SK-N-SH (cell line): ENCODE data around the gene RAPSN. TPM values are rescaled to one million over a fixed set of nuclear protein-coding genes. Genes with fewer than 3 reads are reported as not detected.

Experiments
- CTCF ChIA-PET: fragments of 300-600, 350-600 bp; formaldehyde crosslinking; extraction: SDS; loops from one replicate; lab custom pipeline; 2021; lab: Yijun Ruan, JAX
- POLR2A ChIA-PET: fragments of 350-600 bp; sonication (Branson Sonifier 250); formaldehyde crosslinking; extraction: SDS; loops from one replicate; lab custom pipeline; 2020; ENCODE audit warnings: antibody characterized with exemption, inconsistent platforms; lab: Yijun Ruan, JAX
- DNase-seq: peaks from one replicate; pipeline ENCODE4 v3.0.0; 2012
- H2AFZ ChIP-seq: fragments of 200-600 bp; sonication (generic); 2 replicates; pipeline ENCODE4 v1.8.1; 2016; ENCODE audit warnings: antibody characterized with exemption, mild to moderate bottlenecking, low read depth
- H3F3A ChIP-seq: fragments of 200-600 bp; sonication (generic); replicated peaks from 2 replicates; pipeline ENCODE3; 2016; ENCODE audit warnings: antibody characterized with exemption, mild to moderate bottlenecking; ENCODE audit not compliant: insufficient read depth
- H3K27ac ChIP-seq, 2 experiments: fragments of 200-500 bp in 1 of 2; fragments of 200-600 bp in 1 of 2; sonication (Bioruptor generic) in 1 of 2; sonication (generic), shearing (Covaris generic) in 1 of 2; 2 replicates each; pipeline versions ENCODE4 v1.5.1 to v1.6.1; 2014 to 2016; ENCODE audit warnings: low read depth in 2 of 2, inconsistent platforms in 1 of 2, low read length in 1 of 2, mild to moderate bottlenecking in 1 of 2, mixed read lengths in 1 of 2
- H3K27me3 ChIP-seq: fragments of 200-600 bp; sonication (generic), shearing (Covaris generic); 2 replicates; pipeline ENCODE4 v1.6.1; 2016; ENCODE audit warnings: mixed run types; ENCODE audit not compliant: insufficient read depth
- H3K36me3 ChIP-seq, 2 experiments: fragments of 200-500 bp in 1 of 2; fragments of 200-600 bp in 1 of 2; sonication (Bioruptor generic) in 1 of 2; sonication (generic) in 1 of 2; replicated peaks in 1 of 2; 2 replicates each; pipeline versions ENCODE3 to v1.5.1; 2014 to 2016; ENCODE audit warnings: low read length in 1 of 2, mild to moderate bottlenecking in 1 of 2; ENCODE audit not compliant: insufficient read depth in 2 of 2, control insufficient read depth in 1 of 2
- H3K4me1 ChIP-seq, 2 experiments: fragments of 200-500 bp in 1 of 2; fragments of 200-600 bp in 1 of 2; sonication (Bioruptor generic) in 1 of 2; sonication (generic), shearing (Covaris generic) in 1 of 2; 2 replicates each; pipeline versions ENCODE4 v1.5.1 to v1.6.1; 2014 to 2016; ENCODE audit warnings: low read depth in 1 of 2, low read length in 1 of 2, mixed run types in 1 of 2; ENCODE audit not compliant: insufficient read depth in 2 of 2, control insufficient read depth in 1 of 2
- H3K4me2 ChIP-seq: fragments of 200-600 bp; sonication (generic), shearing (Covaris generic); 2 replicates; pipeline ENCODE4 v1.6.1; 2017; ENCODE audit warnings: mixed run types
- H3K4me3 ChIP-seq, 2 experiments: fragments of 200-500 bp in 1 of 2; fragments of 200-600 bp in 1 of 2; sonication (Bioruptor generic) in 1 of 2; sonication (generic), shearing (Covaris generic) in 1 of 2; 2 replicates each; pipeline versions ENCODE4 v1.5.1 to v1.8.1; 2014 to 2016; ENCODE audit warnings: low read depth in 2 of 2, inconsistent platforms in 1 of 2, low read length in 1 of 2, mild to moderate bottlenecking in 1 of 2, mixed read lengths in 1 of 2, moderate library complexity in 1 of 2
- H3K79me2 ChIP-seq: fragments of 200-600 bp; sonication (generic); 2 replicates; pipeline ENCODE4 v1.8.1; 2017; ENCODE audit warnings: mild to moderate bottlenecking; ENCODE audit not compliant: insufficient read depth
- H3K9ac ChIP-seq: fragments of 200-600 bp; sonication (generic); 2 replicates; pipeline ENCODE4 v1.6.1; 2017; ENCODE audit warnings: mixed run types
- H3K9me2 ChIP-seq: fragments of 200-600 bp; sonication (generic); 2 replicates; pipeline ENCODE4 v1.6.1; 2017; ENCODE audit warnings: mixed run types
- H3K9me3 ChIP-seq: fragments of 200-600 bp; sonication (generic); 2 replicates; pipeline ENCODE4 v1.6.1; 2017; ENCODE audit warnings: mixed run types, mild to moderate bottlenecking, moderate library complexity
- H4K20me1 ChIP-seq: fragments of 200-600 bp; sonication (generic); 2 replicates; pipeline ENCODE4 v1.6.1; 2017; ENCODE audit warnings: mild to moderate bottlenecking, mixed run types; ENCODE audit not compliant: insufficient read depth
- ELF1 ChIP-seq: IDR thresholded peaks from 2 replicates; pipeline ENCODE4 v1.4.0; 2012
- EP300 ChIP-seq, 2 experiments: IDR thresholded peaks; 2 replicates each; pipeline versions ENCODE4 v1.4.0 to v1.6.1; 2012; ENCODE audit warnings: borderline replicate concordance in 1 of 2, low read depth in 1 of 2, low read length in 1 of 2
- EZH2phosphoT487 ChIP-seq: fragments of 200-600 bp; sonication (generic); IDR thresholded peaks from 2 replicates; pipeline ENCODE4 v1.6.1; 2017; ENCODE audit warnings: low read depth, mixed run types, mild to moderate bottlenecking, antibody characterized with exemption, moderate library complexity, borderline replicate concordance
- FOXJ3 ChIP-seq: sonication (generic); formaldehyde crosslinking; IDR thresholded peaks from 2 replicates; pipeline ENCODE4 v1.5.1; 2020; ENCODE audit warnings: mild to moderate bottlenecking, missing genetic modification reagents
- GABPA ChIP-seq: IDR thresholded peaks from 2 replicates; pipeline ENCODE4 v1.4.0; 2012; ENCODE audit warnings: low read depth, mild to moderate bottlenecking
- GATA2 ChIP-seq: sonication (generic); formaldehyde crosslinking; IDR thresholded peaks from 2 replicates; pipeline ENCODE4 v1.5.0; 2020; ENCODE audit warnings: mild to moderate bottlenecking, missing genetic modification reagents
- JUND ChIP-seq: IDR thresholded peaks from 2 replicates; pipeline ENCODE4 v1.4.0; 2012
- NFIC ChIP-seq: IDR thresholded peaks from 2 replicates; pipeline ENCODE4 v1.4.0; 2012; ENCODE audit warnings: borderline replicate concordance
- POLR2AphosphoS5 ChIP-seq: IDR thresholded peaks from 2 replicates; pipeline ENCODE4 v1.6.1; 2012; ENCODE audit warnings: low read depth, low read length
- RFX5 ChIP-seq: IDR thresholded peaks from 2 replicates; pipeline ENCODE4 v1.6.1; 2012; ENCODE audit warnings: mild to moderate bottlenecking, improper control_type of control experiment, low read length
- TEAD4 ChIP-seq: IDR thresholded peaks from 2 replicates; pipeline ENCODE4 v1.4.0; 2012; ENCODE audit warnings: mild to moderate bottlenecking, borderline replicate concordance; ENCODE audit not compliant: insufficient read depth
- USF1 ChIP-seq: IDR thresholded peaks from 2 replicates; pipeline ENCODE4 v1.4.0; 2012; ENCODE audit warnings: low read depth, borderline replicate concordance
- YY1 ChIP-seq: IDR thresholded peaks from 2 replicates; pipeline ENCODE4 v1.4.0; 2012; ENCODE audit warnings: low read depth, mild to moderate bottlenecking
- WGBS: methylation state at CpG from one replicate; pipeline ENCODE4 v1.1.6; 2017; ENCODE audit warnings: low lambda C conversion rate; 5-methylcytosine and 5-hydroxymethylcytosine counted together
- polyA plus RNA-seq, 3 experiments: library from polyadenylated mRNA; depleted of rRNA; stranded (reverse); fragments of >200 nt; gene quantifications; 2 replicates each; pipeline ENCODE4 v1.2.3, GENCODE V29; 2012
- TF ChIP-seq, protein P1 (sequence below): IDR thresholded peaks from 2 replicates; pipeline ENCODE4 v1.4.0; 2012; ENCODE audit warnings: low read depth, borderline replicate concordance

RAPSN gene
- polyA plus RNA-seq, 1 of the 3 experiments (the other 2 are of a cell fraction), result 0.07 TPM

DNA sequence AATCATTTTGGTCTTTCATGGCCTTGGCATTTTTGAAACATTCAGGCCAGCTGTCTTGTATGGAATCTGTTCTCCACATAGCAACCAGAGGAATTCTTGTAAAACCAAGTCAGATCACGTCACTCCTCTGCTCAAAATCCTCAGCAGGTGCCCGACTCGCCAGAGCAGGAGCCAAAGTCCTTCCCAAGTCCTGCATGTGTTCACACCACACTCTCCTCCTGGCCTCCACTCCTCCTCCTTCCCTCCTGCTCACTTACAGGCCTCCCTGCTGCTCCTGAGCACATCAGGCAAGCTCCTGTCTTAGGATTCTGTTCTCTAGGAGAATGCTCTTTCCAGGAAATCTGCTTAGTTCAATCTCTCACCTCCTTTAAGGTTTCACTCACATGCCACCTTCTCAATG lies 15.8 kb downstream of the RAPSN start:
- no peaks in the 10 kb centered on the region for H3K36me3 ChIP-seq
- POLR2A ChIA-PET, result no interaction called here
- no peak overlapping the region for H3K9ac ChIP-seq
- no peaks in the 10 kb centered on the region for H3K4me1 ChIP-seq
- no peak overlapping the region for H3K27ac ChIP-seq
- H2AFZ ChIP-seq, result no peak overlapping the region
- peaks cover 8% of the 10 kb centered on the region for H3F3A ChIP-seq
- no peak overlapping the region for H3K4me2 ChIP-seq
- no peaks in the 10 kb centered on the region for H3K27me3 ChIP-seq
- H3K9me3 ChIP-seq, result no peaks in the 10 kb centered on the region
- TF ChIP-seq ELF1 (no peak), GATA2 (CRISPR knock-in tag) (no peak), USF1 (no peak), EP300 (IDR thresholded peaks at IDR 0.05; ENCODE audit: borderline replicate concordance in 1 of 2, low read depth in 1 of 2, low read length in 1 of 2) (no peak), NFIC (no peak), POLR2AphosphoS5 (no peak), FOXJ3 (no peak), RFX5 (no peak), JUND (no peak)
- TF ChIP-seq, all 33 proteins: peak for 0
- CTCF ChIA-PET, result no interaction called here
- 72% methylated on average over 3 of the region's 3 CpGs for WGBS
- DNase-seq, result no peak
- Histone ChIP-seq H3K79me2 (no peaks in the 10 kb centered on the region), H3K4me3 (no peak overlapping the region), H4K20me1 (no peaks in the 10 kb centered on the region), H3K9me2 (no peaks in the 10 kb centered on the region)

- Histone ChIP-seq H3K27ac (no peak overlapping the region), H3K4me1 (no peaks in the 10 kb centered on the region), H3K4me2 (no peak overlapping the region), H4K20me1 (no peaks in the 10 kb centered on the region), H3K27me3 (no peaks in the 10 kb centered on the region), H3K79me2 (no peaks in the 10 kb centered on the region), H3K36me3 (no peaks in the 10 kb centered on the region), H3K4me3 (no peak overlapping the region), H2AFZ (no peak overlapping the region), H3K9me3 (no peaks in the 10 kb centered on the region), H3F3A (peaks cover 15% of the 10 kb centered on the region), H3K9me2 (no peaks in the 10 kb centered on the region), H3K9ac (no peak overlapping the region)
- 92% methylated on average over 9 of the region's 9 CpGs for WGBS
- no peak for TF ChIP-seq GABPA
- no peak for TF ChIP-seq EZH2phosphoT487
- no peak for TF ChIP-seq TEAD4
- TF ChIP-seq, protein P1, sequence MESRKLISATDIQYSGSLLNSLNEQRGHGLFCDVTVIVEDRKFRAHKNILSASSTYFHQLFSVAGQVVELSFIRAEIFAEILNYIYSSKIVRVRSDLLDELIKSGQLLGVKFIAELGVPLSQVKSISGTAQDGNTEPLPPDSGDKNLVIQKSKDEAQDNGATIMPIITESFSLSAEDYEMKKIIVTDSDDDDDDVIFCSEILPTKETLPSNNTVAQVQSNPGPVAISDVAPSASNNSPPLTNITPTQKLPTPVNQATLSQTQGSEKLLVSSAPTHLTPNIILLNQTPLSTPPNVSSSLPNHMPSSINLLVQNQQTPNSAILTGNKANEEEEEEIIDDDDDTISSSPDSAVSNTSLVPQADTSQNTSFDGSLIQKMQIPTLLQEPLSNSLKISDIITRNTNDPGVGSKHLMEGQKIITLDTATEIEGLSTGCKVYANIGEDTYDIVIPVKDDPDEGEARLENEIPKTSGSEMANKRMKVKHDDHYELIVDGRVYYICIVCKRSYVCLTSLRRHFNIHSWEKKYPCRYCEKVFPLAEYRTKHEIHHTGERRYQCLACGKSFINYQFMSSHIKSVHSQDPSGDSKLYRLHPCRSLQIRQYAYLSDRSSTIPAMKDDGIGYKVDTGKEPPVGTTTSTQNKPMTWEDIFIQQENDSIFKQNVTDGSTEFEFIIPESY, result no peak
- no peak for TF ChIP-seq YY1
- DNase-seq, result no peak
- CTCF ChIA-PET, result interaction anchor here (0.6 to 1.0 kb wide), 2 partner anchors 38 to 58 kb away, joined by 3 to 4 read pairs; no protein-coding TSS in a partner anchor
- POLR2A ChIA-PET, result no interaction called here
These were observed 17.4 kb downstream of the RAPSN start for GRCh38 chr11:47431356-47432083.
